ENCODE measurements around the gene WDR18.
A peak's percentile ranks its signal among the peaks of the same experiment; 100 is the strongest.
"Not testable (repeated sequence)": the region's sequence is repeated elsewhere in the genome, so short reads cannot be mapped to it uniquely, and the experiment has no call there.

Gene WDR18

GRCh38 chr19:1023883-1024188 lies 39.7 kb downstream of the WDR18 start:
- not testable (repeated sequence) for DNase-seq

GRCh38 chr19:1025080-1025479 lies 40.9 kb downstream of the WDR18 start:
- not testable (repeated sequence) for DNase-seq

GRCh38 chr19:1025960-1026782 lies 42.0 kb downstream of the WDR18 start, which contains the start of gene CNN2:
CNN2 (plus strand) TSS chr19:1026608; CDS start chr19:1026662, 54 bp downstream.
- peak; percentile 83 for DNase-seq

- DNase-seq, result peak; percentile 66
These were observed 42.9 kb downstream of the WDR18 start for GRCh38 chr19:1026783-1027649.

GRCh38 chr19:1027650-1028061 lies 43.5 kb downstream of the WDR18 start:
- peak; percentile 25 for DNase-seq

GRCh38 chr19:1028062-1028926 lies 44.1 kb downstream of the WDR18 start:
- peak; percentile 74 for DNase-seq

- no peak for DNase-seq
These were observed 48.2 kb downstream of the WDR18 start for GRCh38 chr19:1032264-1032867.

- no peak for DNase-seq
These were observed 52.0 kb downstream of the WDR18 start for GRCh38 chr19:1035998-1036621.

- no peak for DNase-seq
These were observed 53.5 kb downstream of the WDR18 start for GRCh38 chr19:1037621-1038064.

GRCh38 chr19:1038978-1039645 lies 55.0 kb downstream of the WDR18 start:
- no peak for DNase-seq

GRCh38 chr19:1039646-1040475 lies 55.7 kb downstream of the WDR18 start, which contains the start of gene ABCA7:
ABCA7 (plus strand) TSS chr19:1040107; CDS start chr19:1041362, 1,255 bp downstream.
- peak; percentile 99 for DNase-seq

GRCh38 chr19:1040476-1041271 lies 56.5 kb downstream of the WDR18 start:
- peak; percentile 97 for DNase-seq

GRCh38 chr19:1041272-1041834 lies 57.2 kb downstream of the WDR18 start:
- DNase-seq, result no peak

- no peak for DNase-seq
These were observed 57.9 kb downstream of the WDR18 start for GRCh38 chr19:1041835-1042685.

- no peak for DNase-seq
These were observed 58.8 kb downstream of the WDR18 start for GRCh38 chr19:1042689-1043511.
